GM12865 (cell line): ENCODE results near the gene TMEM80.
A peak's percentile ranks its signal among the peaks of the same experiment; 100 is the strongest.
"Not testable (repeated sequence)": the region's sequence is repeated elsewhere in the genome, so short reads cannot be mapped to it uniquely, and the experiment has no call there.

Source experiments
- DNase-seq: peaks from one replicate; pipeline ENCODE4 v3.0.0; 2010; ENCODE audit warnings: low read depth
- H3K4me3 ChIP-seq: 2 replicates; pipeline ENCODE4 v1.5.1; 2011; ENCODE audit warnings: mild to moderate bottlenecking, low read depth, low read length, control low read depth
- TF ChIP-seq, protein P1 (sequence below): IDR thresholded peaks from 2 replicates; pipeline ENCODE4 v1.5.1; 2011; ENCODE audit warnings: low read length, control low read depth, low read depth, inconsistent platforms; ENCODE audit not compliant: insufficient read depth; ENCODE audit errors: missing control alignments

Gene TMEM80

DNA sequence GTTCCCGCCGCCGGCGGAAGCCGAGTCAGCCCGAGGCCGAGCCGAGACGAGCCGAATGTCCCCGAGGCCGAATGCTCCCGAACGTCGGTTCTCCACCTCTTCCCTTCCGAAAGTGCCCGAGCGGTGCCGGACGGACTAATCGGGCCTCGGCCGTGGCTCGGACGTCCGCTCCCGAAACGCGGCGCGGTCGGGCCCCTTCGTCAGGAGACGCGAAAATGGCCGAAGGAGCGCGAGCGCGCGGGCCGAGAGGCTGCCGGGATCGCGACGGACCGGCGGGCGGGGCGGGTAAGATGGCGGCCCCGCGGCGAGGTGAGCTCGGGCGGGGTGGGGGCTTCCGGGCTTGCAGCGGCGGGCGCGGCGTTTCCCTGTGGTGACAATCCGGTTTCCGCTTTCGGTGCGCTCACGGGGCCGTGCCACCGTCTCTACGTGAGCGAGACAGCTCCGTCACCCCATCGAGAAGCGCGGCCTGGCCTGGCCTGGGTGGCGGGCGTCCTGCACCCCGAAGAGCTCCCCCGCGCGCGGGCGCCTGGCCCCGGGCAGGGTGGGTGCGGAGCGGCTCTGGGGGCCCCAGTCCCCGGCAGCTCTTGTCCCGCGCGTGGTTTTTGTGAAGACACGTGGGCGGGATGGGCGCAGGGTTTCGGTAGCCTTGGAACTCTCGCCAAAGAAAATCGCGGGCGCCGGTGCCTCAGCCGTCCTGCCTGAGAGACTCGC is at the start of gene TMEM80:
TMEM80 (plus strand) TSS at position 279 of the 711 bp plus-strand sequence; CDS start at position 291, 12 bp downstream.
- H3K4me3 ChIP-seq = peak within 1 kb of the TSS; percentile 81
- TF ChIP-seq, protein P1, sequence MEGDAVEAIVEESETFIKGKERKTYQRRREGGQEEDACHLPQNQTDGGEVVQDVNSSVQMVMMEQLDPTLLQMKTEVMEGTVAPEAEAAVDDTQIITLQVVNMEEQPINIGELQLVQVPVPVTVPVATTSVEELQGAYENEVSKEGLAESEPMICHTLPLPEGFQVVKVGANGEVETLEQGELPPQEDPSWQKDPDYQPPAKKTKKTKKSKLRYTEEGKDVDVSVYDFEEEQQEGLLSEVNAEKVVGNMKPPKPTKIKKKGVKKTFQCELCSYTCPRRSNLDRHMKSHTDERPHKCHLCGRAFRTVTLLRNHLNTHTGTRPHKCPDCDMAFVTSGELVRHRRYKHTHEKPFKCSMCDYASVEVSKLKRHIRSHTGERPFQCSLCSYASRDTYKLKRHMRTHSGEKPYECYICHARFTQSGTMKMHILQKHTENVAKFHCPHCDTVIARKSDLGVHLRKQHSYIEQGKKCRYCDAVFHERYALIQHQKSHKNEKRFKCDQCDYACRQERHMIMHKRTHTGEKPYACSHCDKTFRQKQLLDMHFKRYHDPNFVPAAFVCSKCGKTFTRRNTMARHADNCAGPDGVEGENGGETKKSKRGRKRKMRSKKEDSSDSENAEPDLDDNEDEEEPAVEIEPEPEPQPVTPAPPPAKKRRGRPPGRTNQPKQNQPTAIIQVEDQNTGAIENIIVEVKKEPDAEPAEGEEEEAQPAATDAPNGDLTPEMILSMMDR = no peak

GRCh38 chr11:646214-646613 is 49.4 kb upstream of the TMEM80 start:
- no peak overlapping the region for H3K4me3 ChIP-seq
- no peak for DNase-seq
- TF ChIP-seq, protein P1 = no peak

More for the DNA sequence above, at the start of gene TMEM80:
- DNase-seq = peak; percentile 99

DNA sequence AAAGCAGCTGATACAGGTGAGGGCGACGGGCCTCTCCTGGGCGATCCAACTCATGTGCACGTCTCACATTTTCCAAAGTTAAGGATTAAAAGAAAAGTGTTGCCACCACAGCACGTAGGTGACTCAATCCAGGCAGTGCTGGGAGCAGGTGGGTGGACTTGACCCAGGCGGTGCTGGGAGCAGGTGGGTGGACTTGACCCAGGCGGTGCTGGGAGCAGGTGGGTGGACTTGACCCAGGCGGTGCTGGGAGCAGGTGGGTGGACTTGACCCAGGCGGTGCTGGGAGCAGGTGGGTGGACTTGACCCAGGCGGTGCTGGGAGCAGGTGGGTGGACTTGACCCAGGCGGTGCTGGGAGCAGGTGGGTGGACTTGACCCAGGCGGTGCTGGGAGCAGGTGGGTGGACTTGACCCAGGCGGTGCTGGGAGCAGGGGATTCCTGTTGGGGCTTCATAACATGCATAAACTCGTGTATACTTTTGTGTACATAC is 47.9 kb upstream of the TMEM80 start:
- H3K4me3 ChIP-seq, DNase-seq: not testable (repeated sequence)

DNA sequence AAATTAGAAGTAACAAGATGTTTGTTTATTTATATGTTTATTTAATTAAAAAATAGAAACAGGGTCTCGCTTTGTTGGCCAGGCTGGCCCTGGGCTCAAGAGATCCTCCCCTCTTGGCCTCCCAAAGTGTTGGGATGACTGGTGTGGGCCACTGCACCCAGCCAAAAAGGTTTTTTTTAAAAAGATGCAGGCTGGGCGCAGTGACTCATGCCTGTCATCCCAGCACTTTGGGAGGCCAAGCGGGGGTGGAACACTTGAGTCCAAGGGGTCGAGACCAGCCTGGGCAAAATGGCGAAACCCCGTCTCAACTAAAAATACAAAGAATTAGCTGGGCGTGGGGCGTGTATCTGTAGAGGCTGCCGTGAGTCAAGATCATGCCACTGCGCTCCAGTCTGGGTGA is 45.1 kb upstream of the TMEM80 start:
- DNase-seq = no peak
- TF ChIP-seq, protein P1 = no peak
- H3K4me3 ChIP-seq = no peak overlapping the region

- not testable (repeated sequence) for DNase-seq, H3K4me3 ChIP-seq
These were observed 42.5 kb upstream of the TMEM80 start for GRCh38 chr11:653136-653535.

GRCh38 chr11:653837-654236 is 41.8 kb upstream of the TMEM80 start:
- TF ChIP-seq, protein P1 = no peak
- no peak overlapping the region for H3K4me3 ChIP-seq
- no peak for DNase-seq

GRCh38 chr11:654444-654843 is 41.2 kb upstream of the TMEM80 start:
- DNase-seq, H3K4me3 ChIP-seq: not testable (repeated sequence)

DNA sequence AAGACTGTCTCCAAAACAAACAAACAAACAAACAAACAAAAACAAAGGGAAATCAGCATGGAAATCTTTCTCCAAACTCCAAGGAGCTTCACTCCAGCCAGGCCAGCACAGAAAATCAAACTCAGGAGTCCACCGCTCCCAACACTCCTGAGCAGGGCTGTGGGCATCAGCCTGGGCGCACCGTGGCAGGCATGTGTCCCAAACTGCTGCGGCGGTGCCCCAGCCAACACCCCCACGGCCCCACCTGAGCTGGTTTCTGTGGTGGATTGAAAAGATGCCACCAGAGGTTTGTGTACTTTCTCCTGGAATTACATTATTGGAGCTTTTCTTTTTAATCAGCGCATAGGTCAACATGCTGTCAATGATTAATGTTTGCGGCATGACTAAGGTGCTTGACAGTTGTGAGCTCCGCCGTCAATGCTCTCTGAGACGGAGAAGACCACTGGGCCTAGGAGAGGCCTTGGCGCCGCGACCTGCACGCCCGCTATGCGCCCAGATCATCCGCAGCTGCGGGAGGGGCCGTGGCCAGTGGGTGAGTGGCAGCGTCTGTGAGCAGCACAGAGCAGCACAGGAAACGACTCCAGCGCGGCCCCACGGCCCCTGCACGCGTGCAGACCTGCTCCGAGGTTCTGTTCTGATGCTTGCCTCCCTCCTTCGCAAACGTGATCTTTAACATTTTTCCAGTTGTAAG is 40.4 kb upstream of the TMEM80 start:
- no peak overlapping the region for H3K4me3 ChIP-seq
- DNase-seq = no peak
- TF ChIP-seq, protein P1 = no peak
